Hepatic stellate cell (primary cell): Measurements from ENCODE around the gene VAT1.
A peak's percentile ranks its signal among the peaks of the same experiment; 100 is the strongest.
"Not testable (repeated sequence)": the region's sequence is repeated elsewhere in the genome, so short reads cannot be mapped to it uniquely, and the experiment has no call there.

Experiments used
- DNase-seq: peaks from one replicate; pipeline ENCODE4 v3.0.0; 2011; ENCODE audit warnings: low spot score

VAT1 gene

GRCh38 chr17:43021741-43022512, at the start of gene VAT1:
TSS of gene VAT1 (minus strand) at chr17:43022385. CDS start at chr17:43022322, 63 bp downstream.
- DNase-seq, result peak; percentile 92

- no peak for DNase-seq
Observed at GRCh38 chr17:43070872-43071271, 48.7 kb upstream of the VAT1 start.

DNA sequence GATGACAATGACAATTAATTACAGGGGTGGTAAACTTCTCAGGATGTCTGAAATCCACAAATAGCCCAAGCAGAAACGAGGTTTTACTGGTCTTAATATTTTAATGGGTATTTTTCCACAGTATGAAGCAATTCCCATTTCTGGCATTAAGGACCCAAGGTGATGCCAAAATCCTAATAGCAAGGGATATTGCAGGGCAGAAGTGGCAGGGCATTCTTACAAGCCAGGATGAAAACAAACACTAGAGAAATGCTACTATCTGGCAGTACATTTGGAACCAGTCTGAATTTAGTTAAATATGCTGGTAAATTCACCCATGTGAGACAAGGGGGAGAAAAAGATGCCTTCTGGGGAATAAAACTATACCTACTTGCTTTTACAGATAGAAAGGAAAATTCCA, 48.1 kb upstream of the VAT1 start:
- no peak for DNase-seq

GRCh38 chr17:43069368-43069898, 47.2 kb upstream of the VAT1 start:
- DNase-seq, result no peak

DNA sequence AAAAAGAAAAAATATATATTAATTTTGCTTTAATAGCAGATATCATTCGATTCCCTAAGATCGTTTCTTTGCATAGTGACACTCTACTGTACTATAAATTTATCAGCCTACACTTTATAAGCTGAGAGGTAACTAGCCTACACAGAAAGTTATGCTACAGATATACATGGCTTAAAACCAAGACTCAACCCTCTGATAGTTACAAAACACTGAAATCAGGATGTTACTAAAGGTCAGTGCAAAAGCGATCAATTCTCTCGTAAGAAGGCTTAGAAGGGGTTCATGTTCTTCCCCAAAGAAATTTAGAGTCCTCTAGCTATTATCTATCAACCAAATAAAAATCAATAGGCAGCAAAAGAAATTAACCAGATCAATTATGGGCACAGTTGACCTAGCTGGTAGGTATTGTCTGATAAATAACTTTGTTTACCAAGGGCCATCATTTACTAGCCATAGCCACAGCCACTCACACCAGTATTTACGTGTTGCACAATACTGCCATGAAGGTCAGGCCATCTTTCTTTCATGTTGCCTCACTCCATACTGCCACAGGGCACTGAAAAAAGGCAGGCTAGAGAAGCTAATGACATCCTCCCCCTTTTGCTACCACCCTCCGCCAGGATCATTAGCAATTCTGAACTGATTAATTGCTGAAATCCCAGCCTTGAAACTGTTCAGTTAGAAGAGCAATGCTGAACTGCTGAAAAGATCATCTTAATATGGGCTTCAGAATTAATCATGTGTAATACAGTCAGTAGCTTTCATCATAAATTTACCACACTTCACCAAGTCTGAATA, 46.6 kb upstream of the VAT1 start:
- DNase-seq, result no peak

- DNase-seq, result no peak
Observed at GRCh38 chr17:43062984-43063638, 40.9 kb upstream of the VAT1 start.

DNA sequence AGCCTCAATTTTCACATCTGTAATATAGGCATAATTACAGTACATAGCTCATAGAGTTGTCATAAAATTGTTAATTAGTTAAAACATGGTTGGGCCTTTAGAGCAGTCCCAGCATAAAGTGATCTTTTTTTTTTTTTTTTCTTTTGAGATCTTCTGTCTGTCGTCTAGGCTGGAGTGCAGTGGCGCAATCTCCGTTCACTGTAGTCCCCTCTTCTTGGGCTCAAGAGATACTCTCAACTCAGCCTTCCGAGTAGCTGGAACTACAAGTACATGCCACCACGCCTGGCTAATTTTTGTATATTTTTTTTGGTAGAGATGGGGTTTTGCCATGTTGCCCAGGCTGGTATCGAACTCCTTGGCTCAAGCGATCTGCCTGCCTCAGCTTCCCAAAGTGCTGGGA, 33.9 kb upstream of the VAT1 start:
- DNase-seq, result no peak

GRCh38 chr17:43053008-43053407, 30.8 kb upstream of the VAT1 start:
- DNase-seq, result not testable (repeated sequence)

GRCh38 chr17:43051969-43052368, 29.8 kb upstream of the VAT1 start:
- DNase-seq, result no peak

DNA sequence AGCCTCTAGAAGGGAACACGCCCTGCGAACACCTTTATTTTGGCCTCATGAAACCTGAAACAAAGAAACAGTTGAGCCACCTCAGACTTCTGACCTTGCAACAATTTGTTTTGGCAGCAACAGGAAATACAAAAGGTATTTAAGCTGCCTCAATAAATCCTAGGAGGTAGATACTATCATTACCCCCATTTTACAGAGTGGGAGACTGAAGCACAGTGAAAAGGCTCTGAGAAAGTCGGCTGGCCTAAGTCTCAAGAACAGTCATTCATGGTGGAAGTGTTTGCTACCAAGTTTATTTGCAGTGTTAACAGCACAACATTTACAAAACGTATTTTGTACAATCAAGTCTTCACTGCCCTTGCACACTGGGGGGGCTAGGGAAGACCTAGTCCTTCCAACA, 21.8 kb upstream of the VAT1 start:
- no peak for DNase-seq

GRCh38 chr17:43043307-43043706, 21.1 kb upstream of the VAT1 start:
- DNase-seq, result no peak

GRCh38 chr17:43042025-43042628, 19.9 kb upstream of the VAT1 start:
- DNase-seq, result no peak

DNA sequence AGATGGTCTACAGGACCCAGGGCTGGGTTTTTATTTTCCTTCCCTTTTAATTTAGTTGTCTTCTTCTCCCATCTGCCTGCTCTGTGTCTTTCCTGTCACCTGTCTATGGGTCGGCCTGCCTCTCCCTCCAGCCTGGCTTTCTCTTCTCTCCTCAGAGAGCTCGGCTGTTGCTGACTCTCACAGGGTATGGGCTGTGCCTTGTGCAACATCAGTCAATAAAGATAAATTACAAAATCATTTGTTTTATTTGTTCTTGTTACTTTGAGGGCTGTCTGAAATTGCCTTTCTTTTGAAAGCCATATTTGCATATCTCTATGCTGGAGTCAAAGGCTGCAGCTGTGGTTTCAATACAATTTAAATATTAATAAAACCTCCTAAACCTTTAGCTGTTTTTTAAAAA, 18.5 kb upstream of the VAT1 start:
- DNase-seq, result no peak

DNA sequence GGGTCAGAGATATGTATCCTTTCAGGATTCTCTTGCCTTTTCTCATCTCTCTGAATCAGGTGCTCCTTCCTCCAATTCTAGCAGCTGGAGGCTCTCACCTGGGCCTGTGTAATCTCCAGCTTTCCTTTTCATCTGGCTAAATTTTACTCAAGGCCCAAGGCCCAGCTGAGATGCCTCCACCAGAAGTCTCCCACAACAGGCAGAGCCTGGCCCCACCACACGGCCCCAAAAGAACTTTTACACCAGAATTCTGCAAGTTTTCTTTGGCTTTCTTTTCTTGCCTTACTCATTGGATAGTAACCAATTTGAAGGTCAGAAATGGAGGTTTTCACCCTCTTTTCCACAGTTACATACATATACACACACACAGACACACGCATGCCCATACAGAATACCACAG, 17.5 kb upstream of the VAT1 start:
- DNase-seq, result no peak

DNA sequence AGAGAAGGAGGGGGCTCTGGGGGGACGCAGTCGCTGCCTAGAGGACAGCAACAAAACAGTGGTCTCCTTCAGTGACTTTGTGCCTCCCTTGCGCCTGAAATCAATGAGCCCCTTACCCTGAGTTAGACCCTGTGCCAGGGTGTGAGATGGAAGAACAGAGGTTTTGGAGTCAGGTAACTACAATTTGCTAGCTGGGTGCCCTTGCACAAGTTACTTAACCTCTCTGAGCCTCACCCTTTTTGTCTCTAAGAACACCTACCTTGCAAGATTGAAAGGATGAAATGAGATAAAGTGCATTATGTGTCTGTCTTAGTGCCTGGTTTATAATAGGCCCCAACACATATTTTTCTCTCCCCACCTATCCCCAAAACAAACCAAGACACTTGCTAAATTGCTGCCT, 12.7 kb upstream of the VAT1 start:
- DNase-seq, result no peak

DNA sequence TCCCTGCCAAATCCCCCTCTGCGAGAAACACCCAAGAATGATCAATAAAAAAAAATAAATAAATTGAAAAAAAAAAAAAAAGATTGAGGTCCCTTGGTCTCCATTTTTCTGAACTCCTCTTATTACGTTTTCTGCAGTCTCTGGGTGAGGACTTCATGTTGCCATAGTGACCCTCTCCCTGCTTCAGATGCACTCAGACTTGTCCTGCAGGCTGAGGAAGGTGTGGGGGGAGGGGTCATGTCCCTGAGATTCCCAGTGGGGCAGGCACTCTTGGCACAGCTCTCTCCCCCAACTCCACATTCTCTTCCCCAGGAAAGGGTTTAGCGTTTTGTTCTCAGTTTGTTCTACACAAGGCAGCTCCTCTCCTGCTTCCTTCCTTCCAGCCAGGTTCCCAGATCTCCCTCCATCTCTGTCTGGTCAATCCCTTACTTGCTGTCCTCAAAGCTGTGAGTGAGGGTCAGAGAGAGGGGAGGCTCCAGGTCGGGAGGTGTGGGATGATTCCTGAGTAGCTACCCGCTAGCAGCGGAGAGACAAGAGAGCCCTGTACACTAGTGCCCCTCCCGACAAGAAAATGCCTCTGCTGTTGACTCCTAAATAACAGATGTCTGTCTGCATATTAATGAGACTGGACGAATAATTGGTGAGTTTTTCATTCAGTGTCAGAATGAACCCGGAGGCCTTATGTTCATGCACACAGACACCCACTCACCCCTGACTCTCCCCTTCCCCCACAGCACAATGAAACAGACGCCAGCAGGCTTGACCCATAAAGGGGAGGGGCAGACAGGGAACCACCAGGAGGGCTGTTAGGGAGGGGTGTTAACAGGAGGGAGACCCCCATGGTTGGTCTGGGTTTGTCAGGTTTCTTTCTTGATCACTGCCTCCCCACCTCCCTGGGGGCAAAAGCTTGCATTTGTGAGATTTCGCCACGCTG, 12.0 kb upstream of the VAT1 start:
- DNase-seq, result no peak

DNA sequence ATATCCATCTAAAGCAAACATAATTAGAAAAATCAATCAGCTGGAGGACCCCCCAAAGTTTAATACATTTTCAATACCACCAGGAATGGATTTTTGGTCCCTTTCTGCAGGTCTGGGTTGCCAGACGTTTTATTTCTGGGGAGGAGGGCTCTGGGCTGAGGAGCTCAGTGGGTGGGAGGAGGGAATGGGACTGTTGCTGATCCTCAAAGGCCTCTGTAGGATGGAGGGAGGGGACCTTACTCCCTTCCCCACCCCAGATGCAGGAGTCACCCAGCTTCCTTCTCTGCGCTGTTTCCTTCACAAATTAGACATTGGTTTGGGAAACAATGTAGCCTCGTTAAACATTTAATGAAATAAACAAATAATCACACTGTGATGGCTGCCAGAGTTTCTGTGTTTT, 9.5 kb upstream of the VAT1 start:
- no peak for DNase-seq

DNA sequence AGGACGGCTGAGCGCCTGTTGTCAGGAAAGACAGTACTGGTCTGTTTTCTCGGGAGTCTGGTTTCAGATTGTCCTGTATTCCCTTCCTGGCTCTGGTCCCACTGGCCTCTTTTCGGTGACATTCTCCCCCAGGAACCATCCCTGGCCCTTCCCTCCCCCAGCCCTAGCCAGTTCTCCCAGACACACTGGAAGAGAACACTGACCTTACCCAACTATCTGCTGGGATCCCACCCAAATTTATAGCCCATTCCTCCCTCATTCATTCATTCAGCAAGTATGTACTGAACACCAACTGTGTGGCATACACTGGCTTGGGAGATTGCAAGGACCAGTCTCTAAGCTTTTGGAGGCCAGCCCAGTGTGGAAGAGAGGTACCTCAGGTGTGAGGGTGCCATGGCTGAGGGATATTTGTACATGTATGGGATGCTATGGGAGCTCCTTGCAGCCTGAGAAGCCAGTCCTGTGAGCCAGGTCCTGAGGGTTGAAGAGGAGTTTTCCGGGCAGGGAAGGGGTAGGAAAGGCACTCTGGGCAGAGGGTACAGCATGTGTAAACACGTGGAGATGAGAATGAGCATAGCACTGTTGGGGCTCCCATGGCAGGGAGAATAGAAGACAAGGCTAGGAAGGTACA, 8.1 kb upstream of the VAT1 start:
- no peak for DNase-seq

DNA sequence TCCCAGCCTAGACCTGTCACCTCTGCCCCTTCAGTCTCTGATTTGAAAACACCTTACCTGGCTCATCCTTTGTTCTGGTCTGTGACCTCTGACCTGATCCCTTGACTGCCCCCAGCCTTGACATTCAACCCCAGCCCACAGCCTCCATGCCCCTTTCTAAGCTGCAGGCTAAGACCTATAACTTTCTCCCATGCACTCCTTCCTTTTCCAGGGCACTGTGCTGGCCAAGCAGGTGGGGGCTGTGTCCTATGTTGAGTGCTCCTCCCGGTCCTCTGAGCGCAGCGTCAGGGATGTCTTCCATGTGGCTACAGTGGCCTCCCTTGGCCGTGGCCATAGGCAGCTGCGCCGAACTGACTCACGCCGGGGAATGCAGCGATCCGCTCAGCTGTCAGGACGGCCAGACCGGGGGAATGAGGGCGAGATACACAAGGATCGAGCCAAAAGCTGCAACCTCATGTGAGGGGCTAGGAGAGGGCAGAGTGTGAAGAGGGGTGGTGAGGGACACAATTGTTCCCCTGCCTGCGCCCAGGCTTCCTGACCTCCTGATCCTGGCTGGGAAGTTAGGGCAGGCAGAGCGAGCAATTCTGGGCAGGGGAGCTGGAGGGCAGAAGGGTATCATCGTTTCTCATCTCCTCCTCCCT, 6.2 kb upstream of the VAT1 start:
- DNase-seq, result no peak
